Cardiac fibroblast (primary cell): ENCODE results near the gene SGCA.

Experiments used
- DNase-seq, 2 donors: peaks; one replicate each; pipeline versions ENCODE4 v3.0.0 to v3.0.0-alpha.2; 2010; ENCODE audit warnings: low read depth in 2 of 2
- H3K4me3 ChIP-seq, 2 donors: replicated peaks in 1 of 2; 1 replicate in 1 of 2; 2 replicates in 1 of 2; pipeline ENCODE4 v1.5.1; 2011; ENCODE audit warnings: low read depth in 2 of 2, low read length in 2 of 2, mild to moderate bottlenecking in 2 of 2, moderate library complexity in 1 of 2
- TF ChIP-seq, protein P1 (sequence below): IDR thresholded peaks from one replicate; pipeline ENCODE4 v1.5.1; 2011; ENCODE audit warnings: low read depth, mild to moderate bottlenecking, low read length, inconsistent platforms

The SGCA gene

DNA sequence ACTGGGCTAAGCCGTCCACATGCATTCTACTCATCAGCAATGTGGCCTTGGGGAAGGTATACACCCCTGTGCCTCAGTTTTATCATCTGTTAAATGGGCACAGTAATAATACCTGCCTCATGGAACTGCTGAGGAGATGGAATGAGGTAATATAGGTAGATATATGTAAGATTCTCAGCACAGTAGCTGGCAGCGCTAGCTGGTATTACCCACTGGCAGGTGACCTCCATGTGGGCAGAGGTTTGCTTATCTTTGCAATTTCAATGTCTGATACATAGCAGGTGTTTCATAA is 1.2 kb upstream of the SGCA start:
- TF ChIP-seq, protein P1, sequence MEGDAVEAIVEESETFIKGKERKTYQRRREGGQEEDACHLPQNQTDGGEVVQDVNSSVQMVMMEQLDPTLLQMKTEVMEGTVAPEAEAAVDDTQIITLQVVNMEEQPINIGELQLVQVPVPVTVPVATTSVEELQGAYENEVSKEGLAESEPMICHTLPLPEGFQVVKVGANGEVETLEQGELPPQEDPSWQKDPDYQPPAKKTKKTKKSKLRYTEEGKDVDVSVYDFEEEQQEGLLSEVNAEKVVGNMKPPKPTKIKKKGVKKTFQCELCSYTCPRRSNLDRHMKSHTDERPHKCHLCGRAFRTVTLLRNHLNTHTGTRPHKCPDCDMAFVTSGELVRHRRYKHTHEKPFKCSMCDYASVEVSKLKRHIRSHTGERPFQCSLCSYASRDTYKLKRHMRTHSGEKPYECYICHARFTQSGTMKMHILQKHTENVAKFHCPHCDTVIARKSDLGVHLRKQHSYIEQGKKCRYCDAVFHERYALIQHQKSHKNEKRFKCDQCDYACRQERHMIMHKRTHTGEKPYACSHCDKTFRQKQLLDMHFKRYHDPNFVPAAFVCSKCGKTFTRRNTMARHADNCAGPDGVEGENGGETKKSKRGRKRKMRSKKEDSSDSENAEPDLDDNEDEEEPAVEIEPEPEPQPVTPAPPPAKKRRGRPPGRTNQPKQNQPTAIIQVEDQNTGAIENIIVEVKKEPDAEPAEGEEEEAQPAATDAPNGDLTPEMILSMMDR = no peak
- DNase-seq = no peak
- H3K4me3 ChIP-seq = no peak overlapping the region

DNA sequence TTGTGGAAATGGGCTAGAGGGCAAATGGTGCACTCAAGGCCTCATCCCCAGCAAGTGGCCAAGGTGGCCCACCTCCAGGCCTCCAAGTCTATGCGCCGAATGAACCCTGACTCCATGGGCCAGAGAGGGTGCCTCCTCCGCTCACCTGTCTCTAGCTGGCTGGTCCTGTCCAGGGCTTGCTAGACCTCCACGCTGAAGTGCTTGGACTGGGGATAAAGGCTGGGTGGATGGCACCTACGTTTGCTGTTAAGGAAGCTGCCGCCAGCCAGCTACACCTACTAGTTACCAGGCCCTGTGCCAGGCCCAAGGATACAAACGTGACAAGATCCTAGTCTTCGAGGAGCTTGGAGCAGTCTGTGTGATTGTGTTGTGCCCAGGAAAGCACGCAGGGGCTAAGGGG is 739 bp upstream of the SGCA start:
- H3K4me3 ChIP-seq = no peak overlapping the region
- TF ChIP-seq, protein P1 = no peak
- DNase-seq = no peak

- TF ChIP-seq, protein P1 = no peak
- no peak for DNase-seq
- no peak overlapping the region for H3K4me3 ChIP-seq
Observed at GRCh38 chr17:50165466-50165865, 339 bp upstream of the SGCA start.

GRCh38 chr17:50166518-50167181 is 845 bp downstream of the SGCA start:
- no peak overlapping the region for H3K4me3 ChIP-seq
- TF ChIP-seq, protein P1 = no peak
- no peak for DNase-seq

GRCh38 chr17:50167371-50167770 is 1.6 kb downstream of the SGCA start:
- TF ChIP-seq, protein P1 = no peak
- no peak for DNase-seq
- H3K4me3 ChIP-seq = no peak overlapping the region

DNA sequence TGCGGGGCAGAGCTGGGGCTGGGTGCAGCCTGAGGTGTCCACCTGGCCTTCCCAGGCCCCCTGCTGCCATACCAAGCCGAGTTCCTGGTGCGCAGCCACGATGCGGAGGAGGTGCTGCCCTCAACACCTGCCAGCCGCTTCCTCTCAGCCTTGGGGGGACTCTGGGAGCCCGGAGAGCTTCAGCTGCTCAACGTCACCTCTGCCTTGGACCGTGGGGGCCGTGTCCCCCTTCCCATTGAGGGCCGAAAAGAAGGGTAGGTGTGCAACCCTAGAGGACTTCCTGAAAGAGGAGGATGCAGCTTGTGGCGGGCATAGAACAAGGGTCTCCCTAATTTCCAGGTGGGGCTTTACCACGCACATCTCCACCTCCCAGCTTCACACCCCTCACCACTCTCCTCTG is 2.5 kb downstream of the SGCA start:
- TF ChIP-seq, protein P1 = no peak
- no peak for DNase-seq
- H3K4me3 ChIP-seq = no peak overlapping the region

GRCh38 chr17:50169121-50169764 is 3.4 kb downstream of the SGCA start:
- TF ChIP-seq, protein P1 = peak; percentile 89
- H3K4me3 ChIP-seq = no peak overlapping the region
- peak; percentile 81 to 84 for DNase-seq
